ENCODE measurements around the gene AEN.

GRCh38 chr15:88624156-88624970 is 3.2 kb downstream of the AEN start:
- TF ChIP-seq POLR2AphosphoS5 (IDR thresholded peaks at IDR 0.05; ENCODE audit: borderline replicate concordance, low read depth, low read length) (no peak), EZH2 (IDR thresholded peaks at IDR 0.05) (no peak)
